GM20000 (cell line): ENCODE measurements around the gene ADRB1.

ENCODE experiments used
- DNase-seq: peaks from one replicate; pipeline ENCODE4 v3.0.0; 2012; ENCODE audit warnings: low spot score
- TF ChIP-seq, protein P1 (sequence below): IDR thresholded peaks from 2 replicates; pipeline ENCODE4 v1.5.1; 2012; ENCODE audit warnings: mild to moderate bottlenecking, control low read depth; ENCODE audit errors: extremely low read depth, missing control alignments

Gene ADRB1

DNA sequence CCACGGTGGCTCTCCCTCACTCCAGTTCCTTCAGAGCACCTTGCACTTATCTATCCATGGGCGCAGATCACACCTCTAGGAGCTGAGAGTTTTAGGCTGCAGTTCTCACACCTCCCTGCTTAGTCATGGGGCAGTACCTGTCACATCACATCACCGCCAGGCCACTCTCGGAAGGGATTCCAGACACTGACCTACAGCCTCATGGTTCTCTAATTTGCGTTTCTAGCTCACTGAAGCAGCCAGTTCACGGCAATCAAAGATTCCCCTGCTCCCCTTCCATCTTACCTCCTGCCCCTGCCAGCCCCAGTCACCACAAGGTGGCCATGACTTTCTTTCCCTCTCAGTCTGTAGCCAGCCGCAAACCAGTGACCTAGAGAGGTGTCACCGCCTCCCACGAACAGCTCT lies 34.2 kb downstream of the ADRB1 start:
- no peak for DNase-seq
- TF ChIP-seq, protein P1, sequence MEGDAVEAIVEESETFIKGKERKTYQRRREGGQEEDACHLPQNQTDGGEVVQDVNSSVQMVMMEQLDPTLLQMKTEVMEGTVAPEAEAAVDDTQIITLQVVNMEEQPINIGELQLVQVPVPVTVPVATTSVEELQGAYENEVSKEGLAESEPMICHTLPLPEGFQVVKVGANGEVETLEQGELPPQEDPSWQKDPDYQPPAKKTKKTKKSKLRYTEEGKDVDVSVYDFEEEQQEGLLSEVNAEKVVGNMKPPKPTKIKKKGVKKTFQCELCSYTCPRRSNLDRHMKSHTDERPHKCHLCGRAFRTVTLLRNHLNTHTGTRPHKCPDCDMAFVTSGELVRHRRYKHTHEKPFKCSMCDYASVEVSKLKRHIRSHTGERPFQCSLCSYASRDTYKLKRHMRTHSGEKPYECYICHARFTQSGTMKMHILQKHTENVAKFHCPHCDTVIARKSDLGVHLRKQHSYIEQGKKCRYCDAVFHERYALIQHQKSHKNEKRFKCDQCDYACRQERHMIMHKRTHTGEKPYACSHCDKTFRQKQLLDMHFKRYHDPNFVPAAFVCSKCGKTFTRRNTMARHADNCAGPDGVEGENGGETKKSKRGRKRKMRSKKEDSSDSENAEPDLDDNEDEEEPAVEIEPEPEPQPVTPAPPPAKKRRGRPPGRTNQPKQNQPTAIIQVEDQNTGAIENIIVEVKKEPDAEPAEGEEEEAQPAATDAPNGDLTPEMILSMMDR = no peak

DNA sequence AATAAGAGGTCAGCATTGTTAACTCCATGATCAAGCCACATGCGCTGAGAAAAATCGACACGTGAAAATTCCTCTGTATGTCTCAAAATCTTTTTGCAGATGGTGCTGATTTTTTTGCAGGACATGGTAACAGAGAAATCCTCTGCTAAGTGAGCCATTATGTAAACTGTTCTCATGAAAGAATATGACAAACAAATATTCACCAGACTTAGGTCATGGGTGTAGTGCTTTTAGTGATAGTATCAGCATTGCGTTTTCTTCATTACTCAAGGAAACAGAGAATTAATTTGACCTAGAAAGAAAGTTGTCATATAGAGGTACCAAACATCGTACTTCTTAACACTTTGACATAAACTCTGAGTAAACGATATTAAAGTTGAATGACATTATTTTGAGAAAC lies 34.7 kb downstream of the ADRB1 start:
- no peak for DNase-seq
- TF ChIP-seq, protein P1 = no peak

DNA sequence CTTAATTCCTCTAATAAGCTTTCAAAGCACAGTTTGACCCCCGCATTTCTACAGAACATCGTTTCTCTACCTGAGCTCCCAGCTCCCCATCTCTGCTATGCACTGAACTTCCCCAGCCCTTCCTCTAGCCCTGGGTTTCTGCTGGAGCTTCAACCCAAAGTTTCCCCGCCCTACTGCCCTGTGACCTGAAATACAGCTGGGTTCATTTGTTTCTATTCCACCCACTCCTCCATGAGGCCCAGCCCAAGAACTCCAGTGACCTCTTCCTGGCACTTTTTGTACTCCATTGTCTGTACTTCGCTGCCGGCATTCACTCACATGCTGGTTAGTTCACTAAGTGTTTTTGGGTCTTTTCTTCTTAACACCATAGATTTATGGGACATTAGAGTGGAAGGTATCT lies 35.8 kb downstream of the ADRB1 start:
- no peak for DNase-seq
- TF ChIP-seq, protein P1 = no peak

DNA sequence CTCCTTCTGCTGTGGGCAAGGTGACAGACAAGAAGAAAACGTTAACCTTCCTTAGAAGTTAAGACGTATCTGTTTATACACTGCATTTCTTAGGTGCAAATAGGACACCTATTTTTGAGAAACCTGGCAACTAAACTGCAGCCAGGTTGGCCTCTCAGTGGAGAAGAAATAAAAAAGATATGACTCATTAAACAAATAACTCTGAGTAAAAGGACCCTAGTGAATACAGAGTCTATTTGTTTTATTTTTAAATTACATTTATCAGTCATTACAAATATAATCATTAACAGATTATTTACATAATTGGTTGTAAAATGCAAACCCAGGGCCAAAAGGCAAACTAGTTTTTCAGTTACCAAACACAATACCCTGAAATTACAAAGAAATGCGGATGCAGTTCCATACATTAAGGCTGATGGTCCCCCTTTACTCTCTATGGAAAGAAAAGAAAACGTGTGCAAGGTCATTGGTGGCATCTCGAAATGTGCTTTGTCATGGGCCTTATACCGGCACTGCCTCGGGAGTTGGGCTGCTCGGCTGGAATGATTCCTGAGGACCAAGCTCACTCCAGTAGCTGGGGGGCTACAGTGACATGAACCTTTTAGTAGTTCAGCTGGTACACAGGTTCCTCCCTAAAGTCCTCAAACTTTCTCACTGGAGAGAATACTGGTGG lies 38.4 kb downstream of the ADRB1 start:
- TF ChIP-seq, protein P1 = no peak
- DNase-seq = no peak

DNA sequence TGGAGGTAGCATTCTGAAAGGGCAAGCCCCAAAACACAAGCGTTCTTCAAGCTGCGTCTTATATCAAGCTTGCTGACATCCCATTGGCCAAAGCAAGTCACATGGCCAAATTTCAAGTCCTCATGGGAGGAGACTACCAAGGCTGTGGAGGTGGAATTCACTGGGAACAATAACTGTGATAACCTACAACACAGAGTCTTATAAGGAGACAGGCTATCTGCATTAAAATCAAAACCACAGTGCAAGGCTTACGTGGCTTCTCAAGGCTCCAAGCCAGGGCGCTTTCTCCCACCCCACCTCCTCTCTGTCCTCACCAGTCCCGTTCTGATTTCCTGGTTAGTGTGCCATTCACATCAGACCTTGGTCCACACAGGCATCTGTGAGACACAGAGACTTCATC lies 39.4 kb downstream of the ADRB1 start:
- TF ChIP-seq, protein P1 = no peak
- no peak for DNase-seq

DNA sequence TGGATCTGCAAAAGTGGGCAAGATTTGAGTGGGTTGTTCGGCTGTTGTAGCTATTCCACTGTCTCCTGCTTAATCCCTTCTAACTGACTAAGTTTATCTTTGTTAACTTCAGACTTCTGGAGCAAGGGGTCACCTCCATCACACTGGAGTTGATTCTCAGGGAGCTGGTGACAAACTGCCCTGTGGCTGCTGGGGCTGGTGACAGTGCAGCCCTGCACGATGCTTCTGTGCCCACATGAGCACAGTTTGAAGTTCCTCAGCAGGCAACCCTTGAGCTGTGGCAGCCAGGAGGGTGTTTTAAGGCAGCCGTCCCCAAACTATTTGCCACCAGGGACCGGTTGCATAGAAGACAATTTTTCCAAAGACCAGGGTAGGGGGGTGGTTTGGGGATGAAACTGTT lies 40.5 kb downstream of the ADRB1 start:
- no peak for DNase-seq

DNA sequence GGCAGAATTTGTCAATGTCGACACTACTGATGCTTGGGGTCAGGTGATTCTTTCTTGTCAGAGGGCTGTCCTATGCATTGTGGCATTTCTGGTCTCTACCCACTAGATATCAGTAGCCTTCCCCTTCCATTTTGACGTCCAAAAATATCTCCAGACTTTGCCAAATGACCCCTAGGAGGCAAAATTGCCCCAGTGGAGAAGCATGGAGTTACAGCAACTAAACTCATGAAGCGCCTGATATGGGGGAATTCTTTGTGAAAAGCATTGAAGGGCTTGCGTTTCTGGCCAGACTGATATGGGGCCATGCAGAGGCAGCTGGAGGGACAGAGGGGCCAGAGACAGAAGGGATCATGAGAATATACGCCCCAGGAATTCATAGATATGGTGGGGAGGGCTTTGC lies 43.6 kb downstream of the ADRB1 start:
- DNase-seq = no peak
- TF ChIP-seq, protein P1 = no peak

More for the DNA sequence above, 40.5 kb downstream of the ADRB1 start:
- TF ChIP-seq, protein P1 = no peak
